Superior temporal gyrus (tissue), 1 donor: ENCODE measurements around the gene LSP1.
"Not testable (repeated sequence)": the region's sequence is repeated elsewhere in the genome, so short reads cannot be mapped to it uniquely, and the experiment has no call there.

Source experiments
- DNase-seq: peaks from one replicate; pipeline ENCODE4 v3.0.0-alpha.2; 2016; ENCODE audit errors: extremely low spot score

LSP1 gene

DNA sequence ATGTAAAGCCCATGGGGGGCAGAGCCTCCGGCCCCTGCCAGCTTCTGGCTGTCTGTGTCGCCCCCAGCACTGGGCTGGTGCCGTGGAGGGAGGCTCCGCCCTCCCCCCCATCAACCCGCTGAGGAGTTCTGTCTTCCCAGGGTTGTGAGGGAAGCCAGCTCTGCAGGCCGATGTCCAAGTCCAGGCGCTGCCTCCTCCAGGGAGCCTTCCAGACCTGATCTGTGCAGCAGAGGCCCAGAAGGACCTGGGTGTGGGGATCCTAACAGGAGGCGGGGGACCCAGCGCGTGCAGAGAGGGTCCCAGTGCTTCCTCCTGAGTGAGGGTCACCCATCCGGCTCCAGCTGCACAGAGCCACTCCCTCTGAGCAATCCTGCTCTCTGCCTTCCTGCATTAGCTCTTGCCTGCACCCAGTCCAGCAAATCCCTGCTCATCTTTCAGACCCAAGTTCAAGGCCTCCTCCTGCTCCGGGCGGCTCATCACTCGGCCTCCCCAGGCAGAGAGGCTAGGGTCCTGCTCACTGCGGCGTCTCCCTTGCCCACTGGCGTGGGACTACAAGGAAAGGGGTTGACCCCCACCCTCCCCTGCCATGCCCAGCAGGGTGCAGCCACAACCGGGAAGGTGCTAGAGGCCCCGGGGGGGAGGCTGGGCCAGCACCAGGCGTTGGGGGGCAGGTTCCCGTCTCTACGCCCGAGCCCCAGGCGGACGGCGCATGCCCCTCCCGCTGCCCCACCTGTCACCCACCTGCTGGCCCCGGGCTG is 22.4 kb downstream of the LSP1 start:
- DNase-seq = no peak

DNA sequence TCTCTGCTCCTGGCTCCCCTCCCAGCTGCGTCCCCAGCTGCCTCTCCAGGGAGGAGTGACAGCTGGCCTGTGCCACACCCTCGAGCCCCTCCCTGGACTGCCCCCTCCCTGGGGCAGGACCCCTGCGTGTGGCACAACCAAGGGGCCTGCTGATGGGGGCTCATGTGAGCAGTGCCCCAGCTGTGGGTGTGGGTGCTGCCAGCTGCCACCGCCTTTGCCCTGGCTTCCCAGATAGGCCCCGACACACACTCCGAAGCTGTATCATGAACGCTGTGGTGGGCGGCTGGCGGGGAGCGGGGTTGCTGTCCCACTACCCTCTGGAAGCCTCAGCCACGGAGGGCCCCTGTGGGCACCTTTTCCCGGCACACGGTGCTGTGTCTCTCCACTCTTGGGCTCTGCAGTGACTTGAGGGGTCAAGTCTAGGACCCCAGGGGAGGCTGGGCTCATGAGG is 23.0 kb downstream of the LSP1 start:
- not testable (repeated sequence) for DNase-seq

DNA sequence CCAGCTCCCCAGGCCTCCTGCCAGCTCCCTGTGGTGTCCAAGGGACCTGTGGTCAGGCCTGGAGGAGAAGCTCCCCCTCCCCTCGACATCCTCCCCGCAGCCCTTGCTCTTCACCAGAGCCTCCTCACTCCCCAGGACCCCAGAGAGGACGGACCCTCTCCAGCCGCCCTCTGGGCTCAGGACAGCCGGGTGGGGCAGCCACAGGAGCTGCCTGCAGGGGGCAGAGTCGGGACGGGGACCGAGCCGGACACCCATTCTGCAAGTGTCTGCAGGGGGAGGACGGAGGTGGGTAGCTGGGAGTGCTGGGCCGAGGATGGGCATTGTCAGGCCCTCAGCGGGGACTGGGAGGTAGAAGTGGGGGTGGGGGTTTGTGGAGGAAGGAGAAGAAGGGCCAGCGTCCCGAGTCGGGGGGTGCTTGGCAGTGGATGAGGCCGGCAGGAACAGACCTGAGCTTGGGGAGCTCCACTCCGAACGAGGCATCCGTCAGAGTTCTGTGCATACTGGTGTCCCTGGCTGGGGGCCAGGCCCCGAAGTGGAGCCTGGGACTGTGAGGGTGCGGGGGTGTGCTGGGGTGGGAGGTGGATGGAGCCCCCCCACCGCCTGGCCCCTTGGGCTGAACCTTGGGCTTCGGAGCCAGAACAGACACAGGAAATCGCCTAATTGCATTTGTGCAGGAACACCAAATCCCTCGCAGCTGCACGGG is 23.6 kb downstream of the LSP1 start:
- DNase-seq = no peak

DNA sequence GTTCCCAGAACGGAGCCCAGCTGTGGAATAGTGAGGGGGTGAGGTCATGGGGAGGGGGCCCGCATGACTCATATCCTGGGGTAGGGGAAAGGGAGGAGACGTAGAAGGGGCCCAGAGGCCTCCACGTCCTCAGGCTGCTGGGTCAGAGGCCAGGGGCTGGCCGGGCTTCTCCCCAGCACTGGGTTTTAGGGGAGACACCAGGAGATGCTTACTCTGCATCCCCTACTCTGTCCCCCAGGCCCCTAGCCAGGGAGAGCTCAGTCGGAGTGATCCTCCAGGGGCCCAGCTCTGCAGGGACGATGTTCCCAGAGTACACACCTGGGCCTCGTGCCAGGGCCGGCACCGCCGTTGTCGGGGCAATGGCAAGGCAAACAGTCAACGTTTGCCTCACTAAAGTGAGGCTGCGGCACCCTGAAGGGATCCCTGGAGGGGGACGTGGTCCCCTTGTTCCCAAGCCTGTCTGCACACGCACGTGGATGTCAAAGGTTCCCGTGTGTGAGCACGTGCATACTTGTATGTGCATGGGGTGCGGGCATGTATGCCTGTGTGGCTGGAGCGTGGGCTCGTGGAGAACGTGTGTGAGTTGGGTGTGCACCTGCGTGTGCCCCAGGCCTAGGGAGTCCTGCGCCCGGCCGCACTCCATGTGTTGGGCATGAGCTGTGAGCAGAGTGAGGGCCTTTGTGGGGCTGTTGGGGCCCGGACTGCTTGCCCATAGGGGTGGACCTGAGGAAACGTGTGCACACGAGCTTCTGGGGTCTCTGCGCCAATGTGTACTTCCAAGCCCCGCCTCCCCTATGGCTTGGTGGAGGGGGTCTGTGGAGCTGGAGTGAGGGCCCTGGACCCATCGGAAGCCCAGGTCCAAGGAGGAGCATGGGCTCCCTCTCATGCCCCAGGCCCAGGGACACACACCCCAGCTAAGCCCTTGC is 24.6 kb downstream of the LSP1 start:
- DNase-seq = no peak

DNA sequence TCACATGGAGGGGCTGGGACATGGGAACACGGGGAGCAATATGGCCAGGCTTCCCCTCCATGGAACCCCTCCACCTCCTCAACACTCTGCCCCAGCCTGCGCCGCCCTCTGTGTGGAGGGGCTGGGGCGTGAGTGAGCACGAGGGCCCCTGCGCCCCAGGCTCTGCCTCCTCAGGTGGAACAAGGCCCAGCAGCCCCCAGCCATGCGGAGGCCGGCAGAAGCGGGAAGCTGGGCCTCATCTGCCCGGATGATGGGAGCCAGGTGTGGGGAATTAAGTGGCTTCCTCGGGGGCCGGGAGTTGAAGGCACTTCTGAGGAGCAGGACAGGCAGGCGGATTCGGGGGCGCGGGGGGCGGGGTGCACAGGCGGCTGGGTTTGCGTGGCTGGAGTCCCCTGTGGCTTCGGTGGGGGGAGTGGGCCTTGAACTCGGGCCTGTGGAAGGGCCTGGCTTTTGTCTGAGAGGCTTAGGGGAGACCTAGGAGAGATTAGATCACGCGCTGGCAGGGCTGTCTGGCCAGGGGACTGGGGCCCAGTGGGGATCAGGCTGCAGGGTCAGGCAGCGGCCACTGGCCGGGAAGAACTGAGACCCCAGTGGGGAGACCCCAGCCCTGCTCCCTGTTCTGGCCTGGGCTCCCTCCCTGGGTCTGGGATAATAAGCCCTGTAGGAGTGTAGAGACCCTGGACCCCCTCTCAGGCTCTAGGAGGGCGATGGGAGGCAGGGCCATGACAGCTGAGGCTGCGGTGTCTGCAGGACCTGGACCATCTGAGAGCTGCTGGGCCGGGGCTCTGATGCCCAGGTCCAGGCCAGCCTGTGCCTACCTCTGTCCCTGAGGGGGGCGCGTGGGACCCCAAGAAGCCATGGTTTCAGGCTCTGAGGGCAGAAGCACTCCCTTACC is 25.5 kb downstream of the LSP1 start:
- no peak for DNase-seq

DNA sequence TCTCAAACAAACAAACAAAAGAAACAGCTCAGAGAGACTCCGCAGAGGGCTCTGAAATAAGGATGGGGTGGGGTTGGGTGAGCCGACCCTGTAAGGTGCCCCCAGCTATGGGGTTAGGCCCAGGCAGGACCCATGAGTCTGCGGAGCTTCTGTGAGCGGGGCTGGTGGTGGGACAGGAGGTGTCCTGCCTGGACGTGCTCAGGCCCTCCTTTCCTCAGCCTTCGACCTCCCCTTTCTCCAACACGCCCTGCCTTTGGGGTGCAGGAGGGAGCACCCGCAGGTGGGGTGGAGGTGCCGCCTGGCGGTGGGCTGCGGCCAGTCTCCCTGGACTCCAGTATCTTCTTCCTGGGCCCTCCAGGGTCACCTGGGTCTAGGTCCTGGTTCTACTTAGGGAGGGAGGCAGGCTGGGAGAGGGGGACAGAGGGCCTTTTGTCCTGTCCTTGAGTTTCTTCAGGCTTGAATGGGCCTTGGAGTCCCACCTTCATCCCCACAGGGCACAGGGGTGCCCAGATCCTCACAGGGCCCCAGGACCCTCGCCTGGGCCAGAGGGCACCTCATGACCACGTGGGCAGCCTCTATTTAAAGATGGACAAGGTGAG is 26.6 kb downstream of the LSP1 start:
- DNase-seq = no peak

DNA sequence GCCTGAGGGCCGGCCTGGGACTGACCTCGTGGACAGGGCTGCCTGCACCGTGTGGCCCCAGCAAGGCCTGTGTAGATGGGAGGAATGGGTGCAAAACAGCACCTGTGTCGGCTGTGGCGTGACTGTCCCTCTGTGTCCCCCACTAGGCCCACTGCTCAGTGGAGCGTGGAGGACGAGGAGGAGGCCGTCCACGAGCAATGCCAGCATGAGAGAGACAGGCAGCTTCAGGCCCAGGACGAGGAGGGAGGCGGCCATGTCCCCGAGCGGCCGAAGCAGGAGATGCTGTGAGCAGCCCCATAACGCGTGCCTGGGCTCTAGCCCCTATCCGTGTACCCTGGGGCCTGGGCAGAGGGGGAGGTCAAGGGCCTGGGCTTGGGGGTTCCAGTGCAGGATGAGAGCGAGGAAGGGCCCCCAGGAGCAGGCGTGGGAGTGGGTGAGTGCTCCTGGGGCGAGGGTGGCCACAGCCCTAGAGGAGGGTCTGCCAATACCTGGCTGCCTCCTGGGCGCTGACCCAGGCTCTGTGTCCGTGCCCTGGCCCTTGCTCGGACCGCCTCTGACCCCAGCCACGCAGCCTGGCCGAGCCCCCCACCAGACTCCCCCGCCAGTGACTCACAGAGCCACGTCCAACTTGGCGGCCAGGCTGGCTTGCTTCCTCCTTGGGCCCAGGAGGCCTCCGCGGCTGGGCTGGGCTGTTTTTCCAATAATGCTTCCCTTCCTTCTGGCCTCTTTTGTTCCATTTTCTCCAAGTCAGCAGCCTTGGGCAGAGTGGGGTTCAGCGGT is 27.2 kb downstream of the LSP1 start:
- no peak for DNase-seq

DNA sequence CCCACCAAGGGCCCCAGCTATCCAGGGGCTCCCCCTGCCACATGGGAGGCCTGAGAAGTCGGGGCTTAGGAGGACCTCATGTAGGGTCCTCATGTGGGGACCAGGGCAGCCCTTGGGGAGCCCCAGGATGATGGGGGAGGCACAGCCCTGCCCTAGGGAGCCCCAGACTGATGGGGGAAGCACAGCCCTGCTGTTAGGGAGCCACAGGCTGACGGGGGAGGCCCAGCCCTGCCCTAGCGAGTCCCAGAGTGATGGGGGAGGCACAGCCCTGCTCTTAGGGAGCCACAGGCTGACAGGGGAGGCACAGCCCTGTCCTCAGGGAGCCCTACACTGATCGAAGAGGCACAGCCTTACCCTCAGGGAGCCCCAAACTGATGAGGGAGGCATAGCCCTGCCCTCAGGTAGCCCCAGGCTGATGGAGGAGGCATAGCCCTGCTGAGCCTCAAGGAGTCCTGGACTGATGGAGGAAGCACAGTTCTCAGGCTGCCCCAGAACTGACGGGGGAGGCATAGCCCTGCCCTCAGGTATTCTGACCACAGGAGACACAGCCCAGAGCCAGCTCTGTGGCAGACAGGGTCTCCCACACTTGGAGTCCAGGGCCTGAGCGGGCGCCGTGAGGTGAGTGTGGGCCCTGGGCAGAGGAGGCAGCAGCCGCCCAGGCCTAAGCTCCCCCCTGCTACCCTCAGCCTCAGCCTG is 28.0 kb downstream of the LSP1 start:
- no peak for DNase-seq

DNA sequence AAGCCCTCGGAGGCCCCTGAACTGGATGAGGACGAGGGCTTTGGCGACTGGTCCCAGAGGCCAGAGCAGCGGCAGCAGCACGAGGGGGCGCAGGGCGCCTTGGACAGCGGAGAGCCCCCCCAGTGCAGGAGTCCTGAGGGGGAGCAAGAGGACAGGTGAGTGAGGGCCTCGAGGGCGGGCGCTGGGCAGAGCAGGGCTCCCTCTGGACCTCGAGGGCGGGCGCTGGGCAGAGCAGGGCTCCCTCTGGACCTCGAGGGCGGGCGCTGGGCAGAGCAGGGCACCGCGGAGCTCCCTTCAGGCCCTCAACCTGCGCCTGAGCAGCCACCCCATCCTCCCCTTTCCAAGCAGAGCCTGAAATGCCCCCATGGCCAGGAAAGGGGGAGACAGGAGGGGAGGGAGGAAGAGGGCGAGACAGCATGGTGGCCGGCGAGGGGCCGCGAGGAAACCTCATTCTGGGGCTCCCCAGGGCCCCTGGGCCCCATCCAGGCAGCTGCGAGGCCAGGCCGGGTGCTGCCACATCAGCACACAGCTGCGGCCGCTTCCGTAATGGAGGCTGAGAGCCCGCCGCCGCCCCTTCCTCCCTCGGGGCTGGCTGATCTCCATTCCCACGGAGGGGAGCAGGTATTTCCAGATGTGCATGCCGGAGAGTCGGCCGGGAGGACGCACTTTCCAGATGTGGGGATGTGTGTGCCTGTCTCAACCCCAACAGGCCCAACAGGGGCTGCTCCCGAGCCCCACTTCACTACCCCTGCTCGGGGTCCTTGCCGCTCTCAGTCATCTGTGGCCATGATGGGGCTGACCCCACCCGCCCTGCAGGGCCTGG is 28.8 kb downstream of the LSP1 start:
- DNase-seq = no peak

DNA sequence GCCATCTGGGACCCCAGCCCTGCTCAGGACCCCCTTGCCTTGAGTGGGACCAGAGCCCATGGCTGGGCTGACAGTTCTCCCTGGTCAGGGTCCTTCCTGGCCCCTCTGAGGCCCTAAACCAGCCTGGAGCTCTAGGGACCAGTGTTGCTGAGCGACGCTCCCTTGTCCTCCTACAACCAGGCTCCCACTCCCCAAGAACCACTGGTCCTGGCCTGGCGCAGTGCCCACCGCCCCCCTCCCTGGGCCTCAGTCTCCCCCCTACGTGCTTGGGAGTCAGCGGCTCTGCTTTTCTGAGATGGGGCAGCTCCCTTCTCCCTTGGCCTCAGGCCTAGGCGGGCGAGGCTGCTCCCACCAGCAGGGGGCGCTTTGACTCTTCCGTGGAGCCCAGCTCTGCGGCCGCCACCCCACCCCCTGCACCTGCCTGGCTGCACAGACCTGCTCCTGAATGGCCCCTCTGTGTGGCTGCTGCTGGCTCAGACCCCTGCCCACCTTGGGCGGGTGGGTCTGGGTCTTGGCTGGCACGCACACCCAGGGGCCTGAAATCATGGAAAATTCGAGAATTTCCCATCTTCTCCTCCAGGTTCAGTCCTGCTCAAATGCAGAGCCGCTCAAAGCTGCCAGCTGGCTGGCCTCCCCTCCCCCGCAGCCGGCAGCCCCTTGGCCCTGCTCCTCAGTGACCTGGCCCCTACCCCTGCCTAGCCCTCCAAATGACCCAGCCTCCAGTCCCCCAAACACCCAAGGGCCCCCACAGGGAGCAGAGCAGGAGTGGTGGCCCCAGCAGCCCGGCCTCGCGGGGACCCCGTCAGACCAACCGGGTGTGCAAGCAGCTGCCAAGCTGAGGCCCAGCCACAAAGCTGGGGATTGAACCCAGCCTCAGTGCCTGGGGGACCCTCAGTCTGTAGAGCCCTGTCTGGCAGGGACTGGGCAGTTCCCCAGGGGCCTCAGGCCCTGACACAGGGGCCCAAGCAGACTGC is 29.7 kb downstream of the LSP1 start:
- peak; percentile 78 for DNase-seq

DNA sequence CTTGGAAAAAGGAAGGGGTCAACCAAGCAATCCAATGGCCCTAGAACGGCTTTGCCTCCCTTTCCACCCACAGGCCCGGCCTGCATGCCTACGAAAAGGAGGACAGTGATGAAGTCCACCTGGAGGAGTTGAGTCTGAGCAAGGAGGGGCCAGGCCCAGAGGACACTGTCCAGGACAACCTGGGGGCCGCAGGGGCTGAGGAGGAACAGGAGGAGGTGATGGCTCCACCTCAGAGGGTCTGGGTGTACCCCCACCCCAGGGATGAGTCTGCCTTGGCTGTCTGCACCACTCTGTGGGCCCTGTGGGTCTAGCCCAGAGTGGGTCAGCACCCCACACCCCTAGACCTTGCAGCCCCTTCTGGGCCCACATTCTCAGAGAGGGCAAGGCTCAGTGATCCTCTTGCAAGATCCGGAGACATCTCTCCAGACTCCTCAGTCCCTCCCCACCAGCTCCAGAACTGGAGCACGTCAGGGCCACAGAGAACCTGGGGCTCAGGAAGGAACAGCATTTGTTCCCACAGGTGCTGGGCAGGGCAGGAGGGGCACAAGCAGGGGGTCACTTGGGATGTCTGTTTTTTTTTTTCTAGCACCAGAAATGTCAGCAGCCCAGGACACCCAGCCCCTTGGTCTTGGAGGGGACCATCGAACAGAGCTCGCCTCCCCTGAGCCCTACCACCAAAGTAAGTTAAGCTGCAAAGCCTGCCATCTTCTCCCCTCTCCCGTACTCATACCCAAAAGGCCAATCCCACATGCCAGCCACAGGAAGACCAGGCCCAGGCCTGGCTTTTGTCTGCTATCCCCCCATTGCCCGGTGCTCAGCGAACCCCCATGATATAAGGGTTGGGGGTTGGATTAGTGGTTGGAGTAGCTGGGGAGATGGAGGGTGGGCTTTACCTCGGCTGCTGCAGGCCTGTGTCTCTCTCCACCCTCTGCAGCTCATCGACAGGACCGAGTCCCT is 30.7 kb downstream of the LSP1 start:
- no peak for DNase-seq

DNA sequence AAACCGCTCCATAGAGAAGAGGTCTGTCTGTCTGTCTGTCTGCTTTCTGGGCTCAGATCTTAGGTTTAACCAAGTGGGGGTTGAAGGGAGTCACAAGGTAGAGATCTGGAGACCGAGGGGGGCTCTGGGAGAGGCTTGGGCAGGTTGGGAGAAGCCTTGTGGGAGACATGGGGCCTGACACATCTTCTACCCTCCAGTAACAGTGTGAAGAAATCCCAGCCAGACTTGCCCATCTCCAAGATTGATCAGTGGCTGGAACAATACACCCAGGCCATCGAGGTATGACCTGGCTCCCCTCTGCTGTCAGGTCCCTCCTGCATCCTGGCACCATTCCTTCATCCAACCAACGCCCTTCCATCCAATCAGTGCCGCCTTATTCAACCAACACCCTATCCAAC is 31.4 kb downstream of the LSP1 start:
- DNase-seq = no peak

DNA sequence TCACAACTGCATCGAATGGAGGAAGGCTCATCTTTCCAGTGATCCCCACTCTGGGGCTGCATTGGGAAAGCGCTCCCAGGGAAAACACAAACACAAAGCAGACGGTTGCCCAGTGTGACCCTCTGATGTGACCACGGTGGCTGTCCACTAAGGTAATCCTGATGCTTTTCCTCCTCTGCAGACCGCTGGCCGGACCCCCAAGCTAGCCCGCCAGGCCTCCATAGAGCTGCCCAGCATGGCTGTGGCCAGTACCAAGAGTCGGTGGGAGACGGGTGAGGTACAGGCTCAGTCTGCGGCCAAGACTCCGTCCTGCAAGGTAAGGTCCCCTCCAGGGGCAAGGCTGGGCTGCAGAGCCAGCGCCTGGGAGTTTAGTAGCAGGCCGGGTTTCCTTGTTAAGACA is 33.7 kb downstream of the LSP1 start:
- not testable (repeated sequence) for DNase-seq

DNA sequence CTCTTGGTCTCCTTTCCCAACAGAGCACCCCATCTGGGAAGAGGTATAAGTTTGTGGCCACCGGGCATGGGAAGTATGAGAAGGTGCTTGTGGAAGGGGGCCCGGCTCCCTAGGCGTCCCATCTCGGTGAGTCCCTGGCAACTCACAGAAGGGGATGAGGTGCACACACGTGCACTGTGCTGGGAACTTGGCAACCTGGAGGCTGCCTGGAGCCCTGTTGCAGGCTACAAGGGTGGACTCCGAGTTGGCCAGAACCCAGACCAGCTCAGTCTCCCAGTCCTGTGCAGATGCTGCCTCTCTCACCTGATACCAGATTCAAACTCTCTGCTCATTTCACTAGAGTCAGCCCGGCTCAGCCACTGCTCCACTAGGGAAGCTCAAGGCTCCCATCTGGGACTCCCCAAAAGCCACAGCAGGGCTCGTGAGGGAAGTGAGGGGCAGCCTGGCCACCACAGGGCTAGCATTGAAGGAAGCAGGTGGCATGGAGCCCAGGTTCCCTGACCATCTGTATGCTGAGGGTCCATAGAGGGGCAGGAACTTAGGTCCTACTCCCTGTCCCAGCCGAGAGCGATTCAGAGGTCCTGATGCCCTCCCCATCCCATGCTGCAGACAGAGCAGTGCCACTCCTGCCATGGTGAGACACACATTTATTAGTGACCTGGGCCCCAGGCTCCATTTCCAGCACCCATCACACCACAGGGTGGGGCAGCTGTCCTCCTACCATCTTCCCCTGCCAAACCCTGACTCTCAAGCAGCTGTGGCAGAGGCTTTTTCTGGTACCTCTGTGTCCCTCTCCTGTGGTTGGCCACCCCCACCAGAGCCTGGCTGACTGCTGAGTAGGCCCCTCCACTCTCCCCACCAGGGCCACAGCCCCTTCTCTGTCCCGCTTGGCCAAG is 34.8 kb downstream of the LSP1 start:
- DNase-seq = no peak

DNA sequence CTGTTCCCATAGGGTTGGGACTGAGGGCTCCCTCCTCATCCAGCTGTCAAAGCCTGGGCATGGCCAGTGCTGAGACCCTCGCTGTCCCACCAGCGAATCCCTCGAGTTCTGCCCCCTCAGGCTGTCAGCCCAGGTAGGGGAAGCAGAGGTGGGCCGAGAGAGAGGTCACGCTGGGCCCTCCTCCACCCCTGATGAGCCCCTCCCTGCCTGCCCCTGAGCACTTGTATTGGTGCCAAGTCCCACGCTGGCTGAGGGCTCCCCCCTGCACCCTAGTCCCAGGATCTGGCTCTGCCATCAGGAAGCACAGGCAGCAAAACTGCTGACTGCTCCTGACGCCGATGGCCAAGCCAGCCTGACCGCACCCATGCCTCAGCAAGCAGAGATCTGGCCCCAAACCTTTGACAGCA is 35.5 kb downstream of the LSP1 start:
- no peak for DNase-seq
